ENCODE data around the gene FIG4.
"Not testable (repeated sequence)": the region's sequence is repeated elsewhere in the genome, so short reads cannot be mapped to it uniquely, and the experiment has no call there.

Gene FIG4

DNA sequence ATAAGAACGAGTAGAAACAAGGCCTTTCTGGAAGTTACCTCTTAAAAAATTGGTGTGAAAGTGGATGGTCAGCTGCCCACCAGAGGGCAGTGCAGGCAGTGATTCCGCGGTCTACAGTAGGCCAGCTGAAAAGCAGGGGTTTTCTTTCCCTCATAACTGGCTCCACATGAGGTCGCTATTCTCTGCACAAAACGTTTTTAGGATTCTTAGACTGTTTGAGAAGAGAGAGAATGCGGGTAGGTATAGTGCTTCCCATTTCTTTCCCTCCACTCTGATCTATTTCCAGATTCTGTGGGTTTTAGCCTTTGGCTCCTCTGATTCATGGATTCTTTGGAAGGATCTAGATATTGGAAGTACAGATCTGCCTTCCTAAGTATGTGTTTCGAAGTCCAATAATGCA is 14.2 kb downstream of the FIG4 start:
- DNase-seq = peak; percentile 80

DNA sequence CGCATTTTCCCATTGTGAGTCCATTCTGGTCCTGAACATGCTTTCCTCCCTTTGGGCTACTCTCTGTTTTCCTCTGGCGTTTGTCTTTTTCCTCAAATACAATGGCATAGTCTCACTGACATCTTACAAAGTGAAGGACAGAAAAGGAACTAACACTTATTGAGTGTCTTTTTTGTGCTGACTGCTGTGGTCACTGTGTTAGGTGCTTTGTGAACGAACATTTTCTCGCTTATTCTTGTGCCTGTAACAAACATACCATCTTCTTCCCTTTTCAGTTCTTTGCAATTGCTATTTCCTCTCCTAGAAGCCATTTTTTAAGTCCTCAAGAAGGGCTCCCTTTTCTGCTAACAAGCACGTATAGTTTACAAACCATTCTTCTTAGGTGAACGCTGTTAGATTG is 15.4 kb downstream of the FIG4 start:
- no peak for DNase-seq

DNA sequence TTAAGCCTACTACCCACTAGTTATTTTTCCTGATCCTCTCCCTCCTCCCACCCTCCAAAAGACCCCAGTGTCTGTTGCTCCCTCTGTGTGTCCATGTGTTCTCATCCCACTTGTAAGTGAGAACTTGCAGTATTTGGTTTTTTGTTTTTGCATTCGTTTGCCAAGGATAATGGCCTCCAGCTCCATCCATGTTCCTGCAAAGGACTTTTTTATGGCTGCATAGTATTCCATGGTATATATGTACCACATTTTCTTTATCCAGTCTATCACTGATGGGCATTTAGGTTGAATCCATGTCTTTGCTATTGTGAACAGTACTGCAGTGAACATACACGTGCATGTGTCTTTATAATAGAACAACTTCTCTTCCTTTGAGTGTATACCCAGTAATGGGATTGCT is 17.0 kb downstream of the FIG4 start:
- not testable (repeated sequence) for DNase-seq

DNA sequence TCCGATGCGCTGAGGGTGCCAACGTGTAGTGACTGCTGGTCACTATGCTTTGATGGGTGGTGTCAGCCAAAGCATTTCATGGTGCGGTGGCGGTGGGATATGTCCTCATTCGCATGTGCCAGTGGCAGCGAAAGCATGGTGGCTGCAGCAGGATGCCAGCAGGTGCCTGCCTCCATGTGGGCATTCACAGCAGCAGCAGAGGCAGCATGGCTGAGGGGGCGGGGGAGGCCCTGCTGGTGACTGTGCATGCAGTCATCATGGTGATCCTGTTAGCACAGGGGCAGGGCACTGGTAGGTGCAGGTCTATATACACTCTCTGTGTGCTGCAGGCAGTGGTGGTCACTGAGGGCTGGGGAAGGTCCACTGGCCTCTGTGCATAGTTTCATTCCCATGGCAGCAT is 22.0 kb downstream of the FIG4 start:
- DNase-seq = no peak

DNA sequence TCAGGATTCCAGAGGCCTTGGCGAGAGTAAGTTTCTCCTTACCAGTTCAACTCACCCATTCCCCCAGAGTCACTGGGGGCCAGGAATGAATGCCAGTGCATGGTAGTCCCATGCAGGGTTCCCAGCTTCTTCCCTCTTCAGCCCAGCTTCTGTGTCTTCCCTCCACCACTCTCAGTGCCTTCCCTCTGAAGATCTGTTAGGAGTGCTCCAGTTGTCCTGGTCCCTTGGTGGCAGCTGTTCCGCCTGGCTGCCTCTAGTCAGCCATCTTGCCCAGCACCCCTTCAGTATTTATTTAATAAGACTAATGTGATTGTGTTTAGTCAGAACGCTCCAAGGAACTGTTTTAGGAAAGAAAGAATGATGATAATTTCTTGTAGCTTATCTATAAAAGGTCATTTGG is 23.1 kb downstream of the FIG4 start:
- DNase-seq = no peak

DNA sequence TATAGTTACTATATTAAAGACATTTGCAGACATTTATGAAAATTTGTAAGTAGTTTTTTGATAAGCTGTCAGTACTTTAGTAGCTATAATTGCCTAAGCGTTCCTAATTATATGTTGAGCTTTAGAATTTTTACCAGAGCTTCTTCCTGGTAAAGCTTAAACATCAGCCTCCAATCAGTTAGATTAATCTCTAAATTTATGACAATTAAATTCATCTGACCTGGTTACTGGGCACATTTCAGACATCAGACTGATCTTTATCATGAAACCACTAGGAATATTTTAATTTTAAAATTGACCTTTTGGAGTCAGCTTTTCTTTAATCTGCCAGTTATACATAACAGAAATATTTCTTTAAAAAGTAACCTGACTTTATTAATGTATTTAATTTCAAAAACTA is 23.5 kb downstream of the FIG4 start:
- DNase-seq = no peak

DNA sequence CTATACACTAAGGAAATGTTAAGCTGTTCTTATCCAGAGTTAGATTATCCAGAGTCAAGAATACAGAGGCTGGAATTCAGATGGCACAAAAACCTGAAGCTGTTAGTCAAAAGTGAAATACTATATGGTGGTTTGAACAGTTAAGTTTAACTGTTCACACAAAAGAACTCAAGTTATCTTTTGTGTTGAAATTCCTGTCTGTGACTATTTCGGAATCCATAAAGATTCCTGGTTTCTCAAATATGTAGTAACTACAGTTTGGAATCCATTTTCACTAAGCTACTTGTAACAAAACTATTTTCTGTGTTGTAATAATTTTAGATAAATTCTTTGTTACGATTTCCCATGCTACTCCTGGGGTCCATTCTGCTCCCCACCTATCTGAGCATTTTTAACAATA is 24.5 kb downstream of the FIG4 start:
- DNase-seq = no peak

DNA sequence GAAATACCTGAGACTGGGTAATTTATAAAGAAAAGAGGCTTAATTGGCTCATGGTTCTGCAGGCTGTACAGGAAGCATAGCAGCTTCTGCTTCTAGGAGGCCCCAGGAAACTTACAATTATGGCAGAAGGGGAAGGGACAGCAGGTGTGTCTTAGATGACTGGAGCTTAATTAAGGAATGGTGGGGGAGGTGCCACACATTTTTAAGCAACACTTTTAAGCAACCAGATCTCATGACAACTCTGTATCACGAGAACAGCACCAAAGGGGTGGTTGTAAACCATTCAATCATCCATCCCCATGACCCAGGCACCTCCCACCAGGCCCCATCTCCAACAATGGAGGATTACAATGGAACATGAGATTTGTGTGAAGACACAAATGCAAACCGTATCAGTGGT is 26.9 kb downstream of the FIG4 start:
- no peak for DNase-seq

DNA sequence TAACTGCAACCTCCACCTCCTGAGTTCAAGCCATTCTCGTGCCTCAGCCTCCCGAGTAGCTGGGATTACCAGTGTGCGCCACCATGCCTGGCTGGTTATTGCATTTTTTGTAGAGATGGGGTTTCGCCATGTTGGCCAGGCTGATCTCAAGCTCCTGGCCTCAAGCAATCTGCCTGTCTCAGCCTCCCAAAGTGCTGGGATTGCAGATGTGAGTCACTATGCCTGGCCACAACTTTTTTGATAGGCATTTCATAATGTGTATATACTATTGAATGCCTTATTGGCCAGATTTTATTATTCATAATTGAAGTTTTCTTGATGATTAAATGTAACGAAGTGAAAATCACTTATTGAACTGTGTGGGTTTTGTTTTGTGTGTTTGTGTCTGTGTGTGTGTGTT is 27.9 kb downstream of the FIG4 start:
- no peak for DNase-seq

DNA sequence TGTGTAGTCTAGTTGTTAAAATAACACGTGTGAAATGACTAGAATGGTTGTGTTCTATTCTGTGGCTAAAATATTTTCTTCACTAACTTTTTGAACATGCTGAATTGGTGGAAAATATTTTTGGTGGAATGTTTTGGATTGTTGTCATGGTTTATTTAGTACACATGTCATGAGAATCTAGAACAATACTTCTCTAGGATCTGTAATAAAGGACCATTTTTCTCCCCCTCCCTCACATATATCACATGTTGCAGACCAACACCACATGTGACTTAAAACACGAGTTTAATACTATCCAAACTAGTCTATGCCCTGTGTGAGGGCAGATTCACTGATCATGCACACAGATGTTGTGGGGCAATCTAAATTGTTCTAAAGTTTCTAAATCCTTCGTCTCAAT is 29.2 kb downstream of the FIG4 start:
- DNase-seq = no peak

DNA sequence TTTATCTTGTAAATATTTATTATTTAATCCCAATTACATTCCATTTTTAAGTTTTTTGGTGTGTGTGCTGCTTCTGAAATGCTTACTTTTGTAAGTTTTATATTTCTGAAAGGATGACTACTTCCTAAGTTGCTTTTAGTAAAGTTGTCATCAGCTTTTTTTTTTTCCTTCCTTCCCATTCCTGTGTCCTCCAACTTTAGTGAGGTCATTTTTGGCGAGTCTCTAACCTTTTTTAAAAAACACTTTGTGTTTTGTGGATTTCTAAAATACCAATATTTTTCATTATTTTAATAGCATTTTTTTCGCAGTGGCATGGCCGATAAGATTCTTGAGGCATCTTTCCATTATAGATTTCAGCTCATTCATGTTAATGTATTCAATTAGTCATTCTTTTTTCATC is 30.9 kb downstream of the FIG4 start:
- no peak for DNase-seq

DNA sequence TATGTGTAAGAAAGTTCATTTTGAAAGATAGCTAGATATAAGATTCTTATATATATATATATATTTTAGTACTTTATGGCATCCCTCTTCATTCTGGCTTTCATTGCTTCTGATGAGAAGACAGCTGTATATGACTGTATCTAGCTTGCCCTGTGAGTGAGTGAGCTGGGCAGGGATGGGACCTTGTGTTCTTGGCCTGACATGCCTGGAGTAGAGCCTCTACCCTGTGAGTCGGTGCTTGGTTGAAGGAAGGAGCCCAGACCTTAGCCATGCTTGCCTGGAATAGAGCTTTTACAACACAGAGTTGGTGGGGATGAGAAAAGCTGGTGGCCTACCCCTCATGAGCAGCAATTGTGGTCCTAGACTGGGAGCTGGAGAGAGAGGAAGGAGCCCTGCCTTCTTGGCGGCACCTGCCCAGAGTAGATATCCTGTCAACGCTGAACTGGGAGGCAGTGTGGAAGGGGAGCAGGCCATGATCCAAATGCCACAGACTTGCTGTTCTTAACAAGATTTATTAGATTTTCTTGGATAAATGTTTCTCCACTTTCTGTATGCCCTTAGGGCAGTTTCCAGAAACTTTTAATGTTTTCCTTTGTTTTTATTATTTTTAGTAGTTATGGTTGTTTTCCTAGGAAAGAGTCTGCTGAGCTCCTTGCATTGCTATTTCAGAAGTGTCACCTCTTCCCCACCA is 31.6 kb downstream of the FIG4 start:
- no peak for DNase-seq

DNA sequence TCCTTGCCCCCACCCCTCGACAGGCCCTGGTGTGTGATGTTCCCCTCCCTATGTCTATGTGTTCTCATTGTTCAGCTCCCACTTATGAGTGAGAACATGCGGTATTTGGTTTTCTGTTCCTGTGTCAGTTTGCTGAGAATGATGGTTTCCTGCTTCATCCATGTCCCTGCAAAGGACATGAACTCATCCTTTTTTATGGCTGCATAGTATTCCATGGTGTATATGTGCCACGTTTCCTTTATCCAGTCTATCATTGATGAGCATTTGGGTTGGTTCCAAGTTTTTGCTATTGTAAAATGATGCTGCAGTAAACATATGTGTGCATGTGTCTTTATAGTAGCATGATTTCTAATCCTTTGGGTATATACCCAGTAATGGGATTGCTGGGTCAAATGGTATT is 34.2 kb downstream of the FIG4 start:
- DNase-seq = not testable (repeated sequence)

DNA sequence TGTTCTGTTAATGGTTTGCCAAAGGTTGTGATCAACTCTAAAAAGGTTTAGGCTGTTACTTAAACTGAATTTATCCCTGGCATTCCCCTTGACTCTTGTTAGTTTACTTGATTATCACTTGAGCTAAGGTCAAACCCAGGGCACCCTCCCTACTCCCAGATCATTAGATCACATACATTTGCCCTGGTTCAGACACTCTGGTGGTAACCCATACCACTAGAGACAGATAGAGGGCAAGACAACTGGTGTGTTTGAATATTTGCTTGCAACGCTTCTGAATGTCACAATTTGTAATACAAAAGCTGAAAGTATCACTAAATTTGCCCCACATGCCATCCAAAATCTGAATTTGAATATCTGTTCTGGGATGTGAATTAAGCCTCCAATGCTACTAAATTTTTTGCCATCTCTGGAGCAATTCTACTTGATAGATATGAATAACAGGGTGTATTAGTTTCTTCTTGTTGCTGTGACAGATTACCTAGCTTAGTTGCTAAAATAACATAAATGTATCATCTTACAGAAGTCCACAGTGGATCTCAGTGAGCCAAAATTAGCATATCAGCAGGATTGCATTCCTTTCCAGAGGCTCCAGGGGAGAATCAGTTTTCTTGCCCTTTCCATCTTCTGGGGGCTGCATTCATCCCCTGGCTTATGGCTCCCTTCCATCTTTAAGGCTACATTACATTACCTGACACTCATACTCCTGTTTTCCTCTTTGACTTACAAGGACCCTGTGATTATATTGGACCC is 45.4 kb downstream of the FIG4 start:
- no peak for DNase-seq

DNA sequence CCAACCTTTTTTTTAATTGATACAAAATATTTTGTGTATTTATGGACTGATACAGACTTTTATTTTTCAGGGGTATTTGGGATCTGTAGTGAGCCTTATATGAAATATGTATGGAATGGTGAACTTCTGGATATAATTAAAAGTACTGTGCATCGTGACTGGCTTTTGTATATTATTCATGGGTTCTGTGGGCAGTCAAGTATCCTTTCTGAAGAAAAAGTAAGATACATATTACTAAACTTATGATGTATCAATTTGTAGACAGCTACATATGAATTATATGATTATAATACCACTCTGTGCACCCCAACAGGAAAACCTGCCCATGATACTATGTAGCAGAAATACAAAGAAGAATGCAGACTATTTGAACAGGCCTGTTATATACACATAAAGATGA is 47.2 kb downstream of the FIG4 start:
- no peak for DNase-seq

DNA sequence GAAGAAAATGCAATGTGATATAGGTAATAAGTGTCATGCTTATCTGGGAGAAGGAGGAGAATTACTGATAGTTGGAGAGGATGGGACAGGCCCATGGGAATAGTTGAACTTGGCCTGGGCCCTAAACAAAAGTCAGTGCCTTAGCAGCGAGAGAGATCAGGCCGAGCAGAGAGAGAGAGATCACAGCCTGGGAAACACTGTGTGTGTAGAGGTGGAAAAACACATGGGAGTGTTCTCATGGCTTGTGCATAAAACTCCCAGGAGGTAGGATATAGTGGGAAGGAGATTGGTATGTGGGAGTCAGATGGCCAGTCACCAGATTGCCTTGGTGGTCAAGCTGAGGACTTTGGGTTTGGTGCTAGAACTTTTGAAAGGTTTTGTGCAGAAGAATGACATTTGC is 47.6 kb downstream of the FIG4 start:
- no peak for DNase-seq

DNA sequence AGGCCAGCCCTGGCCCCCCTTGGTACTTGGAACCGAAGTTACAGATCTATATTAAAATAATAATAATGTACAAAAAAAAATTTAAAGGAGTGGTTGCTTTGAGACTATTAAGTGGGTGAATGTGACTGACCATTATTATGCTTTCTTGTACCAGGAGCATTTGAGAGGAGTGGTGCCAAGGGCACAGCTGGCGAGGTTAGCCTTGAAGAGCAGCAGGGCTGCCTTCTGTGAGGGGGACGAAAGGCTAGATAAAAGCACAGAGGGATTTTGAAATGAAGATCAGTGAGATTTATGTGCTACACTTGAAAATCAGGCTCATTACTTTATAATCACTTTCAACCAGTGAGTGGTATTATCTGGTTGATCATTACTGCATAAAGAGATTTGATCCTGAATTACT is 48.6 kb downstream of the FIG4 start:
- no peak for DNase-seq

DNA sequence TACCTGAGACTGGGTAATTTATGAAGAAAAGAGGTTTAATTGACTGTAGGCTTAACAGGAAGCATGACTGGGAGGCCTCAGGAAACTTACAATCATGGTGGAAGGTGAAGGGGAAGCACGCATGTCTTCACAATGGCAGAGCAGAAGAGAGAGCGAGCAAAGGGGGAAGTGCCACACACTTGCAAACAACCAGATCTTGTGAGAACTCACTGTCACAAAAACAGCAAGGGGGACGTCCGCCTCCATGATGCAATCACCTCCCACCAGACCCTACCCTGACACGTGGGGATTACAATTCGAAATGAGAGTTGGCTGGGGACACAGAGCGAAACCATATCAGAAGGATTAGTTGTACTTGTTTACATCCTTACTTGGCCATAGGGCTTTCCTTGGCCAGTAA is 49.7 kb downstream of the FIG4 start:
- DNase-seq = no peak

DNA sequence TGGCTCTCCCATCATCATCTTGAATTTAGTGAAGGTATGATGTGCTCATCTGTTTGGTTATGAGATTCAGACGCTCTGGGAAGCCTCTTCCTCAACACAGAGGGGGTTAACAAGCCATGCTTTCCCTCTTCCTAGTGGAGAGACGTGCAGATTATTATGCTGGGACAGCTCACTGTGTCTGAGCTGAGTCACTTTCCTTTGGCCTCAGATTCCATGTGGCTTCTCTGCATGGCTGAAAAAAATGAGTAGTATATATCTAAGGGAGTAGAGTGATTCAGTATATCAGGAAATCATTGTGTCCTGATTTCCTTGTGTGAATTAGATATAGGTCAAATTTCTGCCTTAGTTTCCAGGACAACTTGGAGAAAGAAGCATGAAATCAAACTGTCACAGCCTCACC is 52.6 kb downstream of the FIG4 start:
- no peak for DNase-seq

DNA sequence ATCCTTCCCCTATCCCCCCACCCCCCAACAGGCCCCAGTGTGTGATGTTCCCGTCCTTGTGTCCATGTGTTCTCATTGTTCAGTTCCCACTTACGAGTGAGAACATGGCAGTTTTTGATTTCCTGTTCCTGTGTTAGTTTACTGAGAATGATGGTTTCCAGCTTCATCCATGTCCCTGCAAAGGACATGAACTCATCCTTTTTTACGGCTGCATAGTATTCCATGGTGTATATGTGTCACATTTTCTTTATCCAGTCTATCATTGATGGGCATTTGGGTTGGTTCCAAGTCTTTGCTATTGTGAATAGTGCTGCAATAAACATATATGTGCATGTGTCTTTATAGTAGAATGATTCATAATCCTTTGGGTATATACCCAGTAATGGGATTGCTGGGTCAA is 53.7 kb downstream of the FIG4 start:
- not testable (repeated sequence) for DNase-seq

DNA sequence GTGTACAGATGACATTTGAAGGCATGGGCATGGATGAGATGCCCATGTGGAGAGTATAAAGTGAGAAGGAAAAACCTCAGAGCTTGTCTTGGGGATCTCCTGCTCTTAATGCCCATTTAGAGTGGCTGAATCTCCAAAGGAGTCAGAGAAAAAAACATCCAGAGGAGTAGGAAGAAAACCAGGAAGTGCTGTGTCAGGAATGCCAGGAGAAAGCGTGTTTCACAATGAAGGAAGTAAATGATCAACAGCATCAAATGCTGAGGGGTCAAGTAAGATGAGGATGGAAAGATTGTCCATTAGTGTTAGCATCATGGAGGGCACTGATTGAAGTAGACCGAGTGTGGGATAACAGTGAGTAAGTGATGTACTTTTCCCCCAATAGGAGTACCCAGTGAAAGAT is 56.1 kb downstream of the FIG4 start:
- no peak for DNase-seq

DNA sequence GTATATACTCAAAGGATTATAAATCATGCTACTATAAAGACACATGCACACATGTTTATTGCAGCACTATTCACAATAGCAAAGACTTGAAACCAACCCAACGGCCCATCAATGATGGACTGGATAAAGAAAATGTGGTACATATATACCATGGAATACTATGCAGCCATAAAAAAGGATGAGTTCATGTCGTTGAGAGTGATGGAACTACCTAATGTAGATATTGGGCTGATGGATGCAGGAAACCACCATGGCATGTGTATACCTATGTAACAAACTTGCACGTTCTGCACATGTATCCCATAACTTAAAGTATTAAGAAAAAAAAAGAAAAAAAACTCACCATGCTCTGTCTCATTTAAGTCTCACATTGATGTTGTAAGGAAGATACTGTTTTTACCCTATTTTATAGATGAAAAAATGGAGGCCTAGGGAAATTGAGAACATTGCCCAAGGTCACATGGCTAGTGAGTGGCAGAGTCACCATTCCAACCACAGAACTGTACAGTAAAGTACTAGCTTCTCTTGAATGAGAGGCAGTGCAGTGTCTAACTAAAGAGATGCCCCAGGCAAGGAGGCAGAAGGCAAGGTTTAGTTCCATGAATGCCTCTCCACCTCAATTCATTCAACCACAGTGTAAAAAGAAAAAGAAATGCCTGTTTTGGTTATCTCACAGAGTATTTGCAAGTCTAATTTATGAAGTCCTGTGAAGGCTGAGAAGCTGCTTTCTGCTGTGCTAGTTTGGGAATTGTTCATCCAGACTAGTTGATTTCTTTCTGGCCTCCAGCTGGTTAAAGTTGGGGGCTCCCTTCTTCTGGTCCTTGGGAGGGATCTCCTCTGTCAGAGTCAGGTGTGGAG is 68.2 kb downstream of the FIG4 start:
- no peak for DNase-seq

DNA sequence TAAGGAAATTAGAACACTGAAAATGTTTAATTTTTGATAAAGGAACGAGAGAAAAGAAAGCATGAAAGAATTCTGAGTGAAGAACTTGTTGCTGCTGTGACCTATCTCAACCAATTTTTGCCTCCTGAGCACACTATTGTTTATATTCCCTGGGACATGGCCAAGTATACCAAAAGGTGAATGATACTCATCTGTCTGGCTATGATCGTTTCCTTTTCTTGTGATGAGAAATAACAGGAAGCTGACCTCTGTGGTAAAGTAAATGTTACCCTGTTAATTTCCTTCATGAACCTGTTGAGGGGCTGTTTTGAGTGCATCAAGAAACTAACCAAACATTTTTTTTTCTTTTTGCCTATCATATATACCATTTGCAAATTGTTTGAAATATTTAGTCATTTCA is 69.1 kb downstream of the FIG4 start:
- no peak for DNase-seq

DNA sequence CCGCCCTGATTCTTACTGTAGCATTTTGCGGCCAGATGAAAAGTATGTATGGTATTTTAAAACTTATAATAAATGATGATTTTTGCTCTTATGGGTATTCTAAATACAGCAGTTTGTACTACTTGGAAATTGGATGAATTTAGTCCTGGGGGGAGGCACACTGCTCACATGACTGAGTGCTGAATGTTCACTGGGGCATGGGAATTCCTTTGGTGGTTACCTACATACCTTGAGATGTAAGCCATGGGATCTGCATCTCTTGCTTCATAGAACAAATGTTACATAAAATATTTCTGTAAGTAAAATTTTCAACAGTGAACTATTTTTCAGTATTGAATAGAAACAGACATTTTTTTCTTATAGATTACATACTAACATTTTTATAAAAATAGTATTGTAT is 71.1 kb downstream of the FIG4 start:
- DNase-seq = no peak

Data from GDM1 (cell line).